ENCODE data around the gene MRGPRX1. TPM values are rescaled to one million over a fixed set of nuclear protein-coding genes. Genes with fewer than 3 reads are reported as not detected.

Gene MRGPRX1
- total and polyA plus RNA-seq, 2 of the 13 experiments (the other 11 are each of a cell fraction or from before 2014, with no cell fraction given): not detected

DNA sequence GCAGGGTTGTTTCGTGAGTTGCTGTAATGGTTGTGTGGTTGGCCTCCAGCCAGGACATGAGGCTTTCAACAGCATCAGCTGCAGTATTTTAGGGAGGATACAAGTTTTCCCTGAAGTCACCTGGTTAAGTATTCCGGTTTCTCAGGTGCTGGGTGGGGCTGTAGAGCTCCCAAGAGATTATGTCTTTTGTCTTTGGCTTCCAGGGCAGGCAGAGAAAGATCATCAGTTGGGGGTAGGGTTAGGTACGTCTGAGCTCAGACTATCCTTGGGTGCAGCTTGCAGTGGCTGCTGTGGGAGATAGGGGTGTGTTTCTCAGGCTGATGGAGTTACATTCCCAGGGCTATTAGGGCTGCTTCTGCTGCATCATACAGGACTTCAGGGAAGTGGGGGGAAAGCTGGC lies 47.5 kb upstream of the MRGPRX1 start:
- FAIRE-seq (no peak), ATAC-seq (no peak), DNase-seq (ENCODE audit: low spot score) (no peak)
- H3K79me2 ChIP-seq (ENCODE audit: insufficient read depth, low read length): no peaks in the 10 kb centered on the region
- no peaks in the 10 kb centered on the region for H4K20me1 ChIP-seq (ENCODE audit: insufficient read depth, low read length)
- H3K36me3 ChIP-seq (replicated peaks in 1 of 2; ENCODE audit: control insufficient read depth in 1 of 2, insufficient read depth in 2 of 2, low read length in 2 of 2): no peaks in the 10 kb centered on the region
- no peaks in the 10 kb centered on the region for H3K4me1 ChIP-seq (ENCODE audit: insufficient read depth, low read length)
- no peak overlapping the region for H3K4me2 ChIP-seq (ENCODE audit: low read depth, low read length)
- intact Hi-C loops (cut with micrococcal nuclease; ENCODE audit: unreplicated experiment): no loop called here
- H3K9me3 ChIP-seq (ENCODE audit: low read length): no peaks in the 10 kb centered on the region
- TF ChIP-seq PHF21A (CRISPR knock-in tag; IDR thresholded peaks at IDR 0.05) (no peak), SMARCE1 (IDR thresholded peaks at IDR 0.05; ENCODE audit: borderline replicate concordance) (no peak), FOXO1 (CRISPR knock-in tag; IDR thresholded peaks at IDR 0.05) (no peak), ZNF510 (CRISPR knock-in tag; IDR thresholded peaks at IDR 0.05; ENCODE audit: low read depth) (no peak), ZNF282 (IDR thresholded peaks at IDR 0.05; ENCODE audit: partially characterized antibody) (no peak), ZNF263 (CRISPR knock-in tag; IDR thresholded peaks at IDR 0.05) (no peak), ATF1 (CRISPR knock-in tag; IDR thresholded peaks at IDR 0.05) (no peak), NFAT5 (CRISPR knock-in tag; IDR thresholded peaks at IDR 0.05) (no peak), ZNF205 (CRISPR knock-in tag; IDR thresholded peaks at IDR 0.05) (no peak), GABPA (IDR thresholded peaks at IDR 0.05; ENCODE audit: low read depth, low read length) (no peak), GABPA (CRISPR knock-in tag; IDR thresholded peaks at IDR 0.05; ENCODE audit: low read depth) (no peak), CREB1 (IDR thresholded peaks at IDR 0.05) (no peak), CREB1 (CRISPR knock-in tag; IDR thresholded peaks at IDR 0.05) (no peak), NFRKB (IDR thresholded peaks at IDR 0.05) (no peak), ISX (CRISPR knock-in tag; conservative IDR thresholded peaks at IDR 0.05) (no peak), FOXC1 (CRISPR knock-in tag; IDR thresholded peaks at IDR 0.05; ENCODE audit: borderline replicate concordance) (no peak), POLR2AphosphoS2 (IDR thresholded peaks at IDR 0.05; ENCODE audit: low read depth, low read length) (no peak)
- TF ChIP-seq, protein P1, sequence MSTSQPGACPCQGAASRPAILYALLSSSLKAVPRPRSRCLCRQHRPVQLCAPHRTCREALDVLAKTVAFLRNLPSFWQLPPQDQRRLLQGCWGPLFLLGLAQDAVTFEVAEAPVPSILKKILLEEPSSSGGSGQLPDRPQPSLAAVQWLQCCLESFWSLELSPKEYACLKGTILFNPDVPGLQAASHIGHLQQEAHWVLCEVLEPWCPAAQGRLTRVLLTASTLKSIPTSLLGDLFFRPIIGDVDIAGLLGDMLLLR (CRISPR knock-in tag; IDR thresholded peaks at IDR 0.05): no peak
- TF ChIP-seq, protein P2, sequence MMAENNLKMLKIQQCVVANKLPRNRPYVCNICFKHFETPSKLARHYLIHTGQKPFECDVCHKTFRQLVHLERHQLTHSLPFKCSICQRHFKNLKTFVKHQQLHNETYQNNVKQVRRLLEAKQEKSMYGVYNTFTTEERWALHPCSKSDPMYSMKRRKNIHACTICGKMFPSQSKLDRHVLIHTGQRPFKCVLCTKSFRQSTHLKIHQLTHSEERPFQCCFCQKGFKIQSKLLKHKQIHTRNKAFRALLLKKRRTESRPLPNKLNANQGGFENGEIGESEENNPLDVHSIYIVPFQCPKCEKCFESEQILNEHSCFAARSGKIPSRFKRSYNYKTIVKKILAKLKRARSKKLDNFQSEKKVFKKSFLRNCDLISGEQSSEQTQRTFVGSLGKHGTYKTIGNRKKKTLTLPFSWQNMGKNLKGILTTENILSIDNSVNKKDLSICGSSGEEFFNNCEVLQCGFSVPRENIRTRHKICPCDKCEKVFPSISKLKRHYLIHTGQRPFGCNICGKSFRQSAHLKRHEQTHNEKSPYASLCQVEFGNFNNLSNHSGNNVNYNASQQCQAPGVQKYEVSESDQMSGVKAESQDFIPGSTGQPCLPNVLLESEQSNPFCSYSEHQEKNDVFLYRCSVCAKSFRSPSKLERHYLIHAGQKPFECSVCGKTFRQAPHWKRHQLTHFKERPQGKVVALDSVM (CRISPR knock-in tag; IDR thresholded peaks at IDR 0.05): no peak
- TF ChIP-seq, protein P3, sequence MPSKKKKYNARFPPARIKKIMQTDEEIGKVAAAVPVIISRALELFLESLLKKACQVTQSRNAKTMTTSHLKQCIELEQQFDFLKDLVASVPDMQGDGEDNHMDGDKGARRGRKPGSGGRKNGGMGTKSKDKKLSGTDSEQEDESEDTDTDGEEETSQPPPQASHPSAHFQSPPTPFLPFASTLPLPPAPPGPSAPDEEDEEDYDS (CRISPR knock-in tag; IDR thresholded peaks at IDR 0.05): no peak
- H3K4me3 ChIP-seq (replicated peaks in 1 of 3; ENCODE audit: insufficient read depth in 1 of 3, low read depth in 2 of 3, low read length in 3 of 3): no peak overlapping the region
- 4% methylated on average over 3 of the region's 3 CpGs for WGBS (ENCODE audit: low lambda C conversion rate)
- in situ Hi-C loops (cut with HindIII; ENCODE audit: extremely low pct_ligation_motif_present, low pct_unique_long_range_greater_than_20kb): no loop called here
- ChIA-PET POLR2A (no interaction called here), CTCF (ENCODE audit: low intra/inter-chr PET ratio, low total read pairs) (no interaction called here)
- no peak overlapping the region for H3K9ac ChIP-seq (ENCODE audit: insufficient read depth, low read depth, low read length)
- no peak overlapping the region for H3K27ac ChIP-seq (ENCODE audit: extremely low read length, insufficient read depth, low read length)
- H3K27me3 ChIP-seq (ENCODE audit: control insufficient read depth in 1 of 2, insufficient read depth in 2 of 2, low read length in 2 of 2): peaks cover 0 to 3% of the 10 kb centered on the region in 2 experiments; a peak in 1 of 5 replicates
- no TSS peak for BruUV-seq (replicated peaks)
- H2AFZ ChIP-seq (ENCODE audit: low read length): no peak overlapping the region

Measured in HepG2 (cell line).